GM21367 (cell line): Measurements from ENCODE around the gene TMEM95.
"Not testable (repeated sequence)": the region's sequence is repeated elsewhere in the genome, so short reads cannot be mapped to it uniquely, and the experiment has no call there.

Experiments
- ATAC-seq: cut with Tn5 transposase; IDR thresholded peaks from one replicate; pipeline ENCODE4 v1.9.1; 2021; ENCODE audit not compliant: unreplicated experiment

Gene TMEM95

DNA sequence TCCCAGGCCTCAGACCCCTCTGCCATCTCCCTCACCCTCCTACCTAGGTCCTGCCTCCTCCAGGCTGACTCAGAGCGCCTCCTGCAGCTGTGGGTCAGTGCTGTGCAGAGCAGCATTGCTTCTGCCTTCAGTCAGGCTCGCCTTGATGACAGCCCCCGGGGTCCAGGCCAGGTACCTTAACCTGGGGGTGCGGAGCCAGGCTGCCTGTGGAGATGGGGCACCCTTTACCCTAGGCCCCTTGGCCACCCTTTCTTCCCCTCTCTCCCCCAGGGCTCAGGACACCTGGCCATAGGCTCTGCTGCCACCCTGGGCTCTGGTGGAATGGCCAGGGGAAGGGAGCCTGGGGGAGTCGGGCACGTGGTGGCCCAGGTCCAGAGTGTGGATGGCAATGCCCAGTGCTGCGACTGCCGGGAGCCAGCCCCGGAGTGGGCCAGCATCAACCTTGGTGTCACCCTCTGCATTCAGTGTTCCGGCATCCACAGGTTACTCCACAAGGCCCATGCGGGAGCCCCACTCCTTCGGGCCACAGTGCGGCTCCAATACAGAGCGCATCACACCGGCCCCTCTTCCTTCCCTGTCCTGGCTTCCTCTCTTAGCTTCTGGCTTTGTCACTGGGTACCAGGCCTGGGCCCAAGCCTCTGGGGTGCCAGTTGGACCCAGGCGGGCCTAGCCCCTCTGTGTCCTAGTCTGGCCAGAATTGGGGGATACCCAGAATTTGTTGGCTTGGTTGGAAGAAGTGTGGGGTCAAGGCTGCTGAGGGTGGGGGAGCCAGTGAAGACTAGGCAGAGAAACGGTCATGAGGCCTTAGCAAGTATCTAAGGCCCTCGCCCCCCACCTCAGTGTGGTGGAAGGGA is 8.0 kb upstream of the TMEM95 start:
- no peak for ATAC-seq

DNA sequence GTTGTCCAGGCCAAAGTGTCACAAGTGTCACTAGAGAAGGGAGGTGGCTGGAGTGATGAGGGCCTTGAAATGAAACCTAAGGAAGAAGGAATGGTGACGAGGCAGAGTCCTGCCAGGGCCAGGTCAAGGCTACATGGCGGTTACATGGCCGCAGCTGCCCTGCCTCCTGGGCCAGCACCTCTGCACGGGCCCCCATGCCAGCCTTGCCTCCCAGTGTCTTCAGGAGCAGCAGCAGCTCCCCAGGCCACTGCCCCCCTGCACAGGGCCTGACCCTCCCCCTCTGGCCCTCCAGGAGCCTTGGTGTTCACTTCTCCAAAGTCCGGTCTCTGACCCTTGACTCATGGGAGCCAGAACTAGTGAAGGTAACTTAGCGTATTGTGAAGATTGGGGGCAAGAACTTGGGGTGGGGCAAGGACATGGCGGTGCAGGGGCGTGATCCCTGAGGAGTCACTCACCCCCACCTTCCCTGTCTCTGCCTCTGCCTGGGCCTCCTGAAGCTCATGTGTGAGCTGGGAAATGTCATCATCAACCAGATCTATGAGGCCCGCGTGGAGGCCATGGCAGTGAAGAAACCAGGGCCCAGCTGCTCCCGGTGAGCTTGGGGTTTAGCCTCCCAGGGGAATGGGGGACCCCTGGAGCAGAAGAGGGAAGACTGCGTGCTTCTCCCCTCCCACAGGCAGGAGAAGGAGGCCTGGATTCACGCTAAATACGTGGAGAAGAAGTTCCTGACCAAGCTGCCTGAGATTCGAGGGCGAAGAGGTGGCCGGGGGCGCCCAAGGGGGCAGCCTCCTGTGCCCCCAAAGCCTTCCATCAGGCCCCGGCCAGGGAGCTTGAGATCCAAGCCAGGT is 7.1 kb upstream of the TMEM95 start:
- no peak for ATAC-seq

- ATAC-seq, result no peak
Observed at GRCh38 chr17:7348478-7349242, 6.3 kb upstream of the TMEM95 start.

- ATAC-seq, result peak; percentile 42
Observed at GRCh38 chr17:7351665-7352502, 3.1 kb upstream of the TMEM95 start, which contains the start of gene KCTD11. KCTD11 (plus strand) TSS chr17:7352162.

DNA sequence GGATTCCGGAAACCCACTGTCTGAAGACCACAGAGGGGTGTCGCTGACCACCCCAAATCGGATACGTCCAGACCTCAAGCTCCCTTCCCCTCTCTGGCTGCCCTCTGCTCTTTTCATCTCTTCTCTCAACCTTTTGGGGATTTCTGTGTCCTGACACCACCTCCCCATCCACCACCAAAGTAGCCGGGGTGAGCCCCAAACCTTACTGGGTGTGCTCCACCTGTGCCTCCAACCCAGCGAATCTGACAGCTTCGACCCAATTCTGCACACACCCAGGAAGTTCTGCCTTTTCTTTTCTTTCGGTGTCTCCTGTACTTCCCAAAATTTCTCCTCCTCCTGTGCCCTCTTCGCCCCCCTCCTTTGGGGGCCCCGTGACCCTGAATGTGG is 2.5 kb upstream of the TMEM95 start:
- no peak for ATAC-seq

- ATAC-seq, result no peak
Observed at GRCh38 chr17:7352910-7353635, 1.9 kb upstream of the TMEM95 start.

DNA sequence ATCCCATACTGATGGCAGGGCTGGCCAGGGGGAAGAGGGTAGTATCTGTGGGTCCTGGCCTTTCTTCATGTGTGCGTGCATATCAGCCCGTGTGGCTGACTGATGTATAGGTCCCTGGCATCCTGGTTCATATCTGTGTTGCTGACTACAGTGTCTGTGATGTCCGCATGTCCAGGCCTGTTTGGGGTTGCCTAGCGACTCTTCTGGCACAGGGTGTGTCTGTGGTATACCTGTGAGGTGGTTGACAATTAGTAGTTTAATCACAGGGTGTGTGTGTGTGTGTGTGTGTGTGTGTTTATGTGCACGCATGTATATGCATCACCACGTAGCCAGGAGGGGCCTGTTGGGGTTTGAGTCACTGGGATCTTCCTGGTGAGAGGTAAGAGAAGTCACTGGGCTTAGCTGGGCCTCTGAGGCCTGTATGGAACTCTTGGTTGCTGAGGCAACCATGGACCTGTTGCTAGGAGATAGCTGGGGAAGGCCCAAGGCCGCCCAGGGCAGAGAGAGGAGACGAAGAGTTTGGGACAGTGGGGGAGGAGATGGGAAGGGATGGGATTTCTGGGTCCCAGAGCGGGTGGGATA is 603 bp upstream of the TMEM95 start:
- no peak for ATAC-seq

- ATAC-seq, result no peak
Observed at GRCh38 chr17:7355573-7355972, 617 bp downstream of the TMEM95 start.

DNA sequence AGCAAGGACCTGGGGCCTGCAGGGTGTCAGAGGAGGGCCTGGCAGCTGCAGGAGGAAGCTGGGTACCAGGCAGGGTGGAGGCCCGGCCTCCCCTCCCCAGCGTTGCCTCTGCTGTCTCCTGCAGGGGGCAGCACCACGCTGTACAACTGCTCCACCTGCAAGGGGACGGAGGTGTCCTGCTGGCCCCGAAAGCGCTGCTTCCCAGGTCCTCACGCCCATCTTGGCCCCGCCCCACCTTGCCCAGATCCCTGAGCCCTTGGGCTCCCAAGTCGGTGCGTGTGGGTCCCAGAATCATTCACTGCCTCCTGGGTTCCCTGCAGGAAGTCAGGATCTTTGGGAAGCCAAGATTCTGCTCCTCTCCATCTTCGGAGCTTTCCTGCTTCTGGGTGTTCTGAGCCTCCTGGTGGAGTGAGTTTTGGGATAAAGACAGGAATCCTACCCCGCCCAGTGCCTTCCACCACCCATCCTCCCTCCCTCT is 1.2 kb downstream of the TMEM95 start:
- ATAC-seq, result no peak

DNA sequence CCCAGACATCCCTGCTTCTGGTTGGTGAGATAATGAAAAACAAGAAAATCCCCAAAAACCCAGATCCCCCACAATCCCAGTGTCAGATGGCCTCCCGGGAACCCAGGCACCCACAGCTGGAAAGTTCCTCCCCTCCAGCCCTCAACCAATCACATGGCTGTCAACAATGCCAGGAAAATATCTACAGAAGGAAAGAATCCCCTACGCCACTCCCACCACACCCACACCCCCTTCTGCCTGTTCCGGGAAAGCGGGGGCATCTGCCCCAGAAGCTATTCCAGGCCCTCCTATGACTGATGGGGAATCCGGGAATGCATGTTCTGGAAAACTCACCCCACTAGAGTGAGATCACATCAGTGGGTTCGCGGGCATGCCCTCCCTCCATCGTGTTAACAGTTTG is 1.8 kb downstream of the TMEM95 start:
- no peak for ATAC-seq

DNA sequence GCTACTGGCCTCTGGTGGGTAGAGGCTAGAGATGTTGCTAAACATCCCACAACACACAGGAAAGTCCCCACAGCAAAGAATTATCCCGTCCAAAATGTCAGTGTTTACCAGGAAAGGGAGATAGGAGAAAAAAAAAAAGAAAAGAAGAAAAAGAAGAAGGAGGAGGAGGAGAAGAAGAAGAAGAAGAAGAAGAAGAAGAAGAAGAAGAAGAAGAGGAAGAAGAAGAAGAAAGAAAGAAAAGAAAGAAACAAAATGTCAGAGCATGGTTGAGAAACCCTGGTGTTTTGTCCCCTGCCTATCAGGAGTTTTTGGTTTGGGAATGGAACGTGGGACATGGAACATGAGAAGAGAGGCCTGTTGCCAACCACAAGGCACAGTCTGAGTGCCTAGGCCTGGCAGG is 2.4 kb downstream of the TMEM95 start:
- no peak for ATAC-seq

DNA sequence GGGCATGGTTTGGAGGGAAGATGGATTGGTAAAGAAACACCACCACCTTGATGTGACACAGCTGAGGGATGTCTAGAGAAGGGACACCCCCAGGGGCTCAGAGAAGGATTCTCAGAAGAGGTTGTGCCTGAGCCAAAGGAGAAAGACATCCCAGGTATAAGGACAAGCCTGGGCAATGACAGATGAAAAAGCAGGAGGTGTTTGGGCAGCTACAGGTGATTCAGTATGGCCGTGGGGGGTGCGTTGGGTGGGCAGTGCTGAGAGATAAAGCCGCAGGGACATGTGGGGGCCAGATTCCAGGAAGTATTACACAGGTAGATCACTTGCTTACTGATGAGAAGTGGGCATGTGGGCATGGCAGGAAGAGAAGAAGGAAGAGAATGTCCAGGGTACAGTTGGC is 7.0 kb downstream of the TMEM95 start:
- ATAC-seq, result no peak

DNA sequence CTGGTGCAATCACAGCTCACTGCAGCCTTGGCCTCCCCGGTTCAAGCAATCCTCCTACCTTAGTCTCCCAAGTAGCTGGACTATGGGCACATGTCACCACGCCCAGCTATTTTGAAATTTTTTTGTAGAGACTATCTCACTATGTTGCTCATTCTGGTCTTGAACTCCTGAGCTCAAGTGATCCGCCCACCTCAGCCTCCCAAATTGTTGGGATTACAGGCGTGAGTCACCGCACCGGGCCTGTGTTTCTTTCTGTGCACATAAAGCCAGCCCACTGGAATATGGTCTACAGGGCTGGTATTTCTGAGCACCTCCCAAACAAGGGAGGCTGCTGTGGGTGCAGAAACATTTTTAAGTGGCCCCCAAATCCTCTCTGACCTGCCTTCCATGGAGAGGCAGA is 8.4 kb downstream of the TMEM95 start:
- no peak for ATAC-seq

GRCh38 chr17:7365963-7366362 is 11.0 kb downstream of the TMEM95 start:
- not testable (repeated sequence) for ATAC-seq

- ATAC-seq, result no peak
Observed at GRCh38 chr17:7367083-7367482, 12.1 kb downstream of the TMEM95 start.

GRCh38 chr17:7367918-7368598 is 13.1 kb downstream of the TMEM95 start:
- ATAC-seq, result no peak

- not testable (repeated sequence) for ATAC-seq
Observed at GRCh38 chr17:7368599-7368994, 13.6 kb downstream of the TMEM95 start.

DNA sequence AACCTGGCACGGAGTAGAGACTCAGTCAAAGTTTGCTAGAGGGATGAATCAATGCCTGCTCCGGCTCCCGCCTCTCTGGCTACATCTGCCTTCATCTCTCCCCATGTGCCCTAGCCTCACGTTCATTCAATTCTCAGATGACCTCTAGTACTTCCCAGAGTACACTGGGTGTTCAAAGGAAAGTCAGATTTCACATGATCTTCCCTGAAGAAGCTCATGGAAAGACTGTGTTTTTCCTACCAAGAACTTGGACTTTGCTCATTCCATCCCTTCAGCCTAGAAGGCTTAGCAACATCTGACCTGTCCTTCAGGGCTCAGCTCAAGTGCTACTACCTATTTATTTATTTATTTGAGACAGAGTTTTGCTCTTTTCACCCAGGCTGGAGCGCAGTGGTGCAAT is 14.9 kb downstream of the TMEM95 start:
- ATAC-seq, result no peak

DNA sequence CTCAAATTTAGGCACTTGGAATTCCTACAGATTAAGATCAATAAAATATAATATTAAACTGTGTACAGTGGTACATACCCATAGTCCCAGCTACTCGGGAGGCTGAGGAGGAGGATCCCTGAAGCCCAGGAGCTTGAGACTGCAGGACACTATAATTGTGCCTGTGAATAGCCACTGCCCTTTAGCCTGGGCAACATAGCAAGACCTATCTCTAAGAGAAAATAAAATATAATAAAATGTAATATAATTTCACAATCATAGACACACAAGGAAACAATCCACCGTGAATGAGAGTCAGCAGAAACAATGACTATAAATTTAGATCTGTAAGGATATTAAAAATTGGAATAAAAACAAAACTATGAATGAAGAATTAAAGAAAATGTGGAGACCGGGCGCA is 15.9 kb downstream of the TMEM95 start:
- no peak for ATAC-seq
